ENCODE measurements around the gene RSPRY1.

DNA sequence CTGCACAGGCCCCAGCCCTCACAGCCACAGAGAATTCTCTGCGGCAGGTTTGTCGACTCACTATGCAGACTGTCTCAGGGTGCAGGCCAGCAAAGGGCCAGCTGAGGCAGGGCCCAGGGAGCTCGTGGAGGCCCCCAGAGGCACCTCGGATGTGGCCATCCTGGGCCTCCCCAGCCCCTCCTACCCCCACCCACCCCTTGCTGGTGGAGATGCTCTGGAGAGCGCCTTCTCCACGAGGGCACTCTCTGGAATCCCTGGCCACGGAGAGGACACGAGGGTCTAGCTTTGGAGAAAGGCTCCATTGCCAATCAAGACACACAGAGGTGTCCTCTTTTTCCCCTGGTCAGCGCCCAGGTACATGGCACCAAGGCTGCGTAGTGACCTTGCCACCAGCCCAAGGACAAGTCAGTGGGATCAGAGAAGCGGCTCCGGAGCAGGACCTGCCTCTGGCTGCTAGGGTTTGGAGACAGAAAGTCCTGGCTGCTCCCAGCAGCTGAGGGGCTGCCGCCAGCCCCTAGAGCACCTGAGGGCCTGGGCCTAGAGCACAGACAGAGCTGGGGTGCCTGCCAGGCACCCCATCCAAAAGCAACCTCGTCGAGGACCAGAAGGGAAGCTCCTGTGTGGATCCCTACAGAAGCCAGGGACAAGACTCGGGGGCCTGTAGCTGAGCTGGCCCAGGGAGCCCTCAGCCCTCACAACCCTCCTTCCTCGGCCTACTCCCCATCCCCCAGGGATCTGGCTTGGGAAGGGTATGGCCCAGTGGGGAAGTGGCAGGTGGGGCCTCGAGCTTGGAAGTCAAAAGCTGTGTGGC, 77.6 kb downstream of the RSPRY1 start:
- TF ChIP-seq RAD21 (IDR thresholded peaks at IDR 0.05; ENCODE audit: low read length) (no peak), EZH2phosphoT487 (IDR thresholded peaks at IDR 0.05; ENCODE audit: borderline replicate concordance, low read depth) (no peak), POLR2AphosphoS5 (IDR thresholded peaks at IDR 0.05; ENCODE audit: low read depth, low read length) (no peak), TAF1 (IDR thresholded peaks at IDR 0.05; ENCODE audit: borderline replicate concordance, low read depth, low read length) (no peak), TEAD4 (IDR thresholded peaks at IDR 0.05; ENCODE audit: borderline replicate concordance, insufficient read depth) (no peak), GABPA (IDR thresholded peaks at IDR 0.05; ENCODE audit: low read depth) (no peak), SIN3A (IDR thresholded peaks at IDR 0.05; ENCODE audit: borderline replicate concordance, low read depth, low read length) (no peak)
- TF ChIP-seq, protein P1, sequence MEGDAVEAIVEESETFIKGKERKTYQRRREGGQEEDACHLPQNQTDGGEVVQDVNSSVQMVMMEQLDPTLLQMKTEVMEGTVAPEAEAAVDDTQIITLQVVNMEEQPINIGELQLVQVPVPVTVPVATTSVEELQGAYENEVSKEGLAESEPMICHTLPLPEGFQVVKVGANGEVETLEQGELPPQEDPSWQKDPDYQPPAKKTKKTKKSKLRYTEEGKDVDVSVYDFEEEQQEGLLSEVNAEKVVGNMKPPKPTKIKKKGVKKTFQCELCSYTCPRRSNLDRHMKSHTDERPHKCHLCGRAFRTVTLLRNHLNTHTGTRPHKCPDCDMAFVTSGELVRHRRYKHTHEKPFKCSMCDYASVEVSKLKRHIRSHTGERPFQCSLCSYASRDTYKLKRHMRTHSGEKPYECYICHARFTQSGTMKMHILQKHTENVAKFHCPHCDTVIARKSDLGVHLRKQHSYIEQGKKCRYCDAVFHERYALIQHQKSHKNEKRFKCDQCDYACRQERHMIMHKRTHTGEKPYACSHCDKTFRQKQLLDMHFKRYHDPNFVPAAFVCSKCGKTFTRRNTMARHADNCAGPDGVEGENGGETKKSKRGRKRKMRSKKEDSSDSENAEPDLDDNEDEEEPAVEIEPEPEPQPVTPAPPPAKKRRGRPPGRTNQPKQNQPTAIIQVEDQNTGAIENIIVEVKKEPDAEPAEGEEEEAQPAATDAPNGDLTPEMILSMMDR (IDR thresholded peaks at IDR 0.05): no peak
- TF ChIP-seq, protein P2, sequence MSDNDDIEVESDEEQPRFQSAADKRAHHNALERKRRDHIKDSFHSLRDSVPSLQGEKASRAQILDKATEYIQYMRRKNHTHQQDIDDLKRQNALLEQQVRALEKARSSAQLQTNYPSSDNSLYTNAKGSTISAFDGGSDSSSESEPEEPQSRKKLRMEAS (IDR thresholded peaks at IDR 0.05; ENCODE audit: low read depth): no peak

All from SK-N-SH (cell line).